ENCODE measurements around the gene BGLAP. TPM values are rescaled to one million over a fixed set of nuclear protein-coding genes. Genes with fewer than 3 reads are reported as not detected.
A peak's percentile ranks its signal among the peaks of the same experiment; 100 is the strongest.
"Not testable (repeated sequence)": the region's sequence is repeated elsewhere in the genome, so short reads cannot be mapped to it uniquely, and the experiment has no call there.

BGLAP gene
- 0.50 TPM in 1 of 2 replicates, not detected in the other for total RNA-seq (2014; rRNA removed; shearing (Covaris generic))
- 0.91 and 6.9 TPM in 2 replicates for polyA plus RNA-seq (2014; cell fraction: nucleus; rRNA removed)

DNA sequence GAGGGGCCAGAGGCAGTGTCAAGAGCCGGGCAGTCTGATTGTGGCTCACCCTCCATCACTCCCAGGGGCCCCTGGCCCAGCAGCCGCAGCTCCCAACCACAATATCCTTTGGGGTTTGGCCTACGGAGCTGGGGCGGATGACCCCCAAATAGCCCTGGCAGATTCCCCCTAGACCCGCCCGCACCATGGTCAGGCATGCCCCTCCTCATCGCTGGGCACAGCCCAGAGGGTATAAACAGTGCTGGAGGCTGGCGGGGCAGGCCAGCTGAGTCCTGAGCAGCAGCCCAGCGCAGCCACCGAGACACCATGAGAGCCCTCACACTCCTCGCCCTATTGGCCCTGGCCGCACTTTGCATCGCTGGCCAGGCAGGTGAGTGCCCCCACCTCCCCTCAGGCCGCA lies at the start of gene BGLAP:
BGLAP (plus strand) TSS at position 259 of the 400 bp plus-strand sequence; CDS start at position 307, 48 bp downstream.
- no peak for DNase-seq (ENCODE audit: extremely low read depth, low read depth)

DNA sequence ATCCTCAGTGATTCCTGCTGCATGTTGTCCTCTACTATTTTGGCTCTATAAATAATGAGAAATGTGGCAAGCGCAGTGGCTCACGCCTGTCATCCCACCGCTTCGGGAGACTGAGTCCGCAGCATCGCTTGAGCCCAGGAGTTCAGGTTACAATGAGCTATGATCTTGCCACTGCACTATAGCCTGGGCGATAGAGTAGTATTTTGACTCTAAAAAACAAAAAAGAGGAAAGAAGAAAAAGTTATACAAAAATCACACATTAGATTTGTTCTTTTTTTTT lies 48.8 kb upstream of the BGLAP start:
- no peak for DNase-seq (ENCODE audit: extremely low read depth, low read depth)

DNA sequence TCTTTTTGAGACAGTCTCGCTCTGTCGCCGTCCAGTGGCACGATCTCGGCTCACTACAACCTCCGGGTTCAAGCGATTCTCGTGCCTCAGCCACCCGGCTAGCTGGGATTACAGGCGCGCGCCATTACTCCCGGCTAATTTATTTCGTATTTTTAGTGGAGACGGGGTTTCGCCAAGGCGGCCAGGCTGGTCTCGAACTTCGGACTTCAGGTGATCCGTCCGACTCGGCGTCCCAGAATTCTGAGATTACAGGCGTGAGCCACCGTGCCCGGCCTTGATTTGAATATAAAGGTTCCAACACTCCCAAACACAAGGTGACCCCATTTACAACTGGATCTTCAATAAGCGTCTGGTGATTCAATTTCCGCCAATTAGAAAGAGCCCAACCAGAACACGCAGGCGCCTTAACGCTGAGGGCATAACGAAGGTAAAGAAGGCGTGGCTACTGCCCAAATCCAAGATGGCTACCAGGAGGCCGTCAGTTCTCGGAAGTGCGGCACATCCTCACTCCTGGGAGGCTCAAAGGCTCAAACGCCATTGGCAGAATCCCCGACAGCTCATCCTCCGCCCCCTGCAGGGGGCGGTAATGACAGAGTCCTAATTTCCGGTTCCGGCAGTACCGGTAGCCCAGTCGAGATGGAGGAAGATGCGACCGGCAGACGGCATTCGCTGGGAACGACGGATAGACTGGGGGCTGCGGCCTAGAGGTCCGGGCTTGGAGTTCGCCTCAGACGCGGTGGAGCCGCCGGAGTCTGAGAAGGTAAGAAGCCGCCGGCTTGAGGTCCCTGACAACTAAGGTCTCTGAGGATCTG lies 48.3 kb upstream of the BGLAP start, which contains the start of gene SLC25A44:
SLC25A44 (plus strand) TSS at position 617 of the 812 bp plus-strand sequence. CDS start 5,744 bp downstream, outside the sequence.
- peak; percentile 100 for DNase-seq (ENCODE audit: extremely low read depth, low read depth)

DNA sequence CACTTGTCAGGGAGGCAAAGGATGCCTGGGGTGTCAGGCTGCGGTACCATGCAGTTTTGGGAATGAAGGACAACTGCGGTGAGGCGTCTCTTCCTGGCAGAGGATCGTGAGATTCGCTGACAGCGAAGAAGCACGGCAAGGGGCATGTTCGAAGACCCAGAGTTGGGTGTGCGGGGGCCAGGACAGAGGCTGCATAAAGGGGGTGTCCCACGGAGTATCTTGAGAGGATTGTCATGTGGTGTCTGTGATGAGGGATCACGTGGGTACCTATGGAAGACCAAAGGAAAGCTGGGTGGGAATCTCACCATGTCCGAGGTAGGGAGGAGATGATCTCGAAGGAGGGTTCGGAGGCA lies 47.7 kb upstream of the BGLAP start:
- DNase-seq (ENCODE audit: extremely low read depth, low read depth) = no peak

DNA sequence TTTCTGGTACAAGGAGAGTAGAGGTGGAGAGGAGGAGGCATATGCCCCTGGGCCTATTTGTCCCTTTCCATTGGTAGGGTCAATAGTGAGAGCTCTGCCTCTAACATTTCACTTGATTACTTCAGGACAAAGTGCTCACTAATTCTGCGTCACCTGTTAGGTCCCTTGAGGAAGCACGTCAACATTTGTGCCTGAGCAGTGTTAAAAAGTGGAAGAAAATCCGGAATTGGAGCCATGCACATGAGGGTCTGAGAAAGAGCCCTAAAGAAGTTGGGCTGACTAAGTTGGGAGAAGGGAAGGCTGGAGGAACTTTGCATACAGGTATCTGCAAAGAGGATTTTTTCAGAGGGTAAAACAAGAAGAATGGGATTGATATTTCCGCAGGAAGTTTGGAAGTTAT lies 46.1 kb upstream of the BGLAP start:
- DNase-seq (ENCODE audit: extremely low read depth, low read depth) = no peak

DNA sequence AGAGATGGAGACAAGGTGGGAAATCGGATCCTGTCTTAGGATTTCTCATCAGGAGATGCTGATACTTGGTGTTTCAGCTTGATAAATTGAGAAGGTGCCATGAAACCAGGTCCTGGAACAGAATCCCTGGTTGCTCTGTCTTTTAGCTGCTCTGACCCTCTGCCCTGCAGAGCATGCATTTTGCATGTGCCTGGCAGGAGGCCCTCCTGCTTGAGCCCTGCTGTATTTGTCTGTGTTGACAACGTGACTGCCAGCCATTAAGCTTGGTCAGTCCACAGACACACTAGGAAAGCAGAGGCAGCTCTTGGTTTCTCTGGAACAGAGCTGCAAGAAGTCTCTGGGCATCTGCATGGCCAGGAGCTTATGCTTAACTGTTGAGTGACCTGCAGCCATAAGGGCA lies 45.5 kb upstream of the BGLAP start:
- no peak for DNase-seq (ENCODE audit: extremely low read depth, low read depth)

DNA sequence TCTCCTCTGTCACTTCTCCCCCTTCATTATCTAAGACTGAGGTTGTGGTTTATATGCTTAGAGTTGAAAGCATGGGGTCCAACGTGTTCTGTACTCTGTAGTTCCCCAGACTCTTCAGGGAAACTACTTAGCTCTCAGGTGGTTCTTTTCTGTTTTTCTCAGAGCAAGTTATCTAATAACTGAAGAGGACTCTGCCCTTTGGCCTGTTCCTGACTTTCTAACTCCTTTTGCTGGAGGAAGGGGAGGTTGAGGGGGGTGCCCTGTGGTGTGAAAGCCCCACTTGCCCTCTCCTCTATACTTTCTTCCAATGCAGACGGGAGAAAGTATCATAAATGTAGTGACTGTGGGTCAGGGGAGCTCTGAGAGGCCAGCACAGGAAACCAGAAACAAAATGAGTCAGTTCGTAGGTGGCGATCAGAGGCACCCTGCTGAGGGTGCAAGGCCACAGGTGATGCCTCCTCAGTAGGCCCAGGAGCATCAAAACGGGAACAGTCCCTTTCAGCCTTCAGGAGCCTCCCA lies 43.1 kb upstream of the BGLAP start:
- DNase-seq (ENCODE audit: extremely low read depth, low read depth) = no peak

DNA sequence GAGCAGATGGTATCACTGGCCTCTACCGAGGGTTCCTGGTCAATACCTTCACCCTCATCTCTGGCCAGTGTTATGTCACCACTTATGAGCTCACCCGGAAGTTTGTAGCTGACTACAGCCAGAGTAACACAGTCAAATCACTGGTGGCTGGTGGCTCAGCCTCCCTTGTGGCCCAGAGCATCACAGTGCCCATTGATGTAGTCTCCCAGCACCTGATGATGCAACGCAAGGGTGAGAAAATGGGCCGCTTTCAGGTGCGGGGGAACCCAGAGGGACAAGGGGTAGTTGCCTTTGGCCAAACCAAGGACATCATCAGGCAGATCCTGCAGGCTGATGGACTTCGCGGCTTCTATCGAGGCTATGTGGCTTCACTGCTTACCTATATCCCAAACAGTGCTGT lies 41.9 kb upstream of the BGLAP start:
- DNase-seq (ENCODE audit: extremely low read depth, low read depth) = no peak

DNA sequence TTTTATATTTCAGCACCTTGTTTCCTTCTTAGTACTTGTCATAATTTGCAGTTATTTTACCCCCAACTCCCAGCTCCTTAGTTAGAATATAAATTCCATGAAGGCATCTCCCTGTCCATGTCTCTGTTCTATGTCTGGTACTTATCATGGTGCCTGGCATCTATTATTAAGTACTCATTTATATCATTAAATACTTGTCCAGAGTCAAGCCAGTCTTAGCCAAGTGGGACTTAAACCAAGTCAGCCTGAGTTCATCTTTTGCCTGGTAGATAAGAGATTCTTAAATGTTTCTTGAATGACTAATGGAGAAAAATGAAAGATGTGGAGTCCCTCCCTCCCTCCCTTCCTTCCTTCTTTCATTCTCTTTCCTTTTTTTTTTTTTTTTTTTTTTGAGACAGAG lies 38.7 kb upstream of the BGLAP start:
- DNase-seq (ENCODE audit: extremely low read depth, low read depth) = no peak

DNA sequence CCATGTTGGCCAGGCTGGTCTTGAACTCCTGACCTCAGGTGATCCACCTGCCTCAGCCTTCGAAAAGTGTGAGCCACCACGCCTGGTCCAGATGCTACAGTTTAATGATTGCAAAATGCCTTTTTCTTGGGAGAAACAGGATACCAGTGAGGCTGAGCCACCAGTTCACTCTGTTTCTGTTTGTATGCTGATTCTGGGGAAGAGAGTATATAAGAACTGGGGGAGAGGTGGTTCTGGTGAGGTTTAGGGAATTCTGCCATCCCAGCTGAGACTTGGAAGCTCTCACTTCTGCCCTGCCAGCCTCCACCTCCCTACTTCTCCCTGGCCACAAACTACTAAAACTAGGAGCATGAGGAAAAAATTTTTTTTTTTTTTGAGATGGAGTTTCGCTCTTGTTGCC lies 37.3 kb upstream of the BGLAP start:
- DNase-seq (ENCODE audit: extremely low read depth, low read depth) = no peak

DNA sequence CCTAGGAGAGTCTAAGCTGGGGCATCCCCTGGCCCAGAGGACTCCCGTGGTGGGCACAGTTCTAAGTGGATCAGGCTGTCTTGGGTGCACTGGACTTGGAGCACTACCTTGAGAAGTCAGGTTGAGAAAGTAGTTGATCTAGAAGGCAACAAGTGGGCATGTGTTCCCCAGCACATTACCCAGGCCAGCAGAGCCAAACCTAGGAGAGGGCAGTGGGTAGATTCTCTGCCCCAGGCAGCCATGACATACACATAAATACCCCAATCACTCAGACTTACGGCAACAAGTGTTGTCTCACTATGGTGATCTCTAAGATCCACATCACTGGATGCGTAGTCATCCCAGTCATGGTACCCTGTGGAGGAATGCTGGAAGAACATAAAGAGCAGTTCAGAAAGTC lies 30.7 kb upstream of the BGLAP start:
- DNase-seq (ENCODE audit: extremely low read depth, low read depth) = no peak

DNA sequence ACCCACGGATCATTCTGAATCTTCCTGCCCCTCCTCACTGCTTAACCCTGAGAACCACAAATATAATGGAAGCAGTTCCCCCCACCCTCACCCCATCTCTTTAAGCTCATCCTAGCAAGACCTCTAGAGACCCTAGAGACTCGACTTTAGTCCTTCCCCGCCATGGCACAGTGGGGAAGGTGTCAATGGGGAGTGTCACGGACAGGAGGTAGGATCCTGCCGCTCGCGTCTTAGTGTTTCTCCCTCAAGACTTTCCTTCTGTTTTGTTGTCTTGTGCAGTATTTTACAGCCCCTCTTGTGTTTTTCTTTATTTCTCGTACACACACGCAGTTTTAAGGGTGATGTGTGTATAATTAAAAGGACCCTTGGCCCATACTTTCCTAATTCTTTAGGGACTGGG lies 29.9 kb upstream of the BGLAP start:
- DNase-seq (ENCODE audit: extremely low read depth, low read depth) = no peak

DNA sequence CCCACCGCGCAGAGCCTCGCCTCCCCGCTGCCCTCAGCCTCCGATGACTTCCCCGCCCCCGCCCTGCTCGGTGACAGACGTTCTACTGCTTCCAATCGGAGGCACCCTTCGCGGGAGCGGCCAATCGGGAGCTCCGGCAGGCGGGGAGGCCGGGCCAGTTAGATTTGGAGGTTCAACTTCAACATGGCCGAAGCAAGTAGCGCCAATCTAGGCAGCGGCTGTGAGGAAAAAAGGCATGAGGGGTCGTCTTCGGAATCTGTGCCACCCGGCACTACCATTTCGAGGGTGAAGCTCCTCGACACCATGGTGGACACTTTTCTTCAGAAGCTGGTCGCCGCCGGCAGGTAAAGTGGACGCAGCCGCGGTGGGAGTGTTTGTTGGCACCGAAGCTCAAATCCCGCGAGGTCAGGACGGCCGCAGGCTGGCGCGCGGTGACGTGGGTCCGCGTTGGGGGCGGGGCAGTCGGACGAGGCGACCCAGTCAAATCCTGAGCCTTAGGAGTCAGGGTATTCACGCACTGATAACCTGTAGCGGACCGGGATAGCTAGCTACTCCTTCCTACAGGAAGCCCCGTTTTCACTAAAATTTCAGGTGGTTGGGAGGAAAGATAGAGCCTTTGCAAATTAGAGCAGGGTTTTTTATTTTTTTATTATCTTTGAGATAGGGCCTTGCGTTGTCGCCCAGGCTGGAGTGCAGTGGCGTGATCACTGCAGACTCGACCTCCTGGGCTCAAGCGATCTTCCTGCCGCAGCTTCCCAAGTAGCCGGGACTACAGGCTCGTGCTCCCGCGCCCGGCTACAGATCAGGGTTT lies 28.9 kb upstream of the BGLAP start, which contains the start of gene PMF1:
PMF1 (plus strand) TSS at position 175 of the 811 bp plus-strand sequence; CDS start at position 184, 9 bp downstream.
- DNase-seq (ENCODE audit: extremely low read depth, low read depth) = peak; percentile 98

DNA sequence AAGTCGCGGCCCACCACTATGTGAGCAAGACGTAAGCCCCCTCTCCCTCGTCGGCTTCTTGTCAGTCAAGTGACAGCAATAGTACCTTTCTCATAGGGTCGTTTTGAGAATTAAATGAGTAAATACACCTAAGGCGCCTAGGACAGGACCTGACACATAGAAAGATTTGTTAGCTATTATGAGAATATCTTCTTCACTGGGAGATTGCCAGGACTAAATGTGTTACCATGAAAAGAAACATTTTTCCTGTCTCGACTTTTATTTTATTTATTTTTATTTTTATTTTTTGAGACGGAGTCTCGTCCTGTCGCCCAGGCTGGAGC lies 28.4 kb upstream of the BGLAP start:
- DNase-seq (ENCODE audit: extremely low read depth, low read depth) = no peak

DNA sequence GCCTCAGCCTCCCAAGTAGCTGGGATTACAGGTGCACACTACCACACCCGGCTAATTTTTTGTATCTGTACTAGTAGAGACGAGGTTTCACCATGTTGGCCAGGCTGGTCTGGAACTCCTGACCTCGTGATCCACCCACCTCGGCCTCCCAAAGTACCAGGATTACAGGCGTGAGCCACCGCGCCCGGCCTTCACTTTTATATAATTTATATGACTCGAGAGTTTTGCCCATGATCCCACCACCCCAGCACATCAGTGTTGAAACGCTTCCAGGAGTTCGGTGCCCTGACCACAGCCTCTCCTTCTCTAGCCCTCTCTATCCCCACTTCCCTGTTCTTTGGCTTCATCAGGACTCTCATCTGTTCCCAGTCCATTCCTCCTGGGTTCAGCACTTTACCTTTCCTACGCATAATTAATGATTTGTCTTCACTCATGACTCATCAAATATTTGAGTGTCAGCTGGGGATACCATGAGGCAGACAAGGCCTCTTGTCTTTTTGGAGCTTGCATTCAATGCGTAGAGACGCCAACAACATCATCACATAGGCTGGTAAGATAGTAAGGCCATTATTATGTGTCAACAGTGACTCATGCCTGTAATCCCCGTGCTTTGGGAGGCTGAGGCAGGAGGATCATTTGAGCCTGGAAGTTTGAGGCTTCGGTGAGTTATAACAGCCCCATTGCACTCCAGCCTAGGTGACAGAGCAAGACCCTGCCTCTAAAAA lies 27.8 kb upstream of the BGLAP start:
- peak; percentile 41 for DNase-seq (ENCODE audit: extremely low read depth, low read depth)

DNA sequence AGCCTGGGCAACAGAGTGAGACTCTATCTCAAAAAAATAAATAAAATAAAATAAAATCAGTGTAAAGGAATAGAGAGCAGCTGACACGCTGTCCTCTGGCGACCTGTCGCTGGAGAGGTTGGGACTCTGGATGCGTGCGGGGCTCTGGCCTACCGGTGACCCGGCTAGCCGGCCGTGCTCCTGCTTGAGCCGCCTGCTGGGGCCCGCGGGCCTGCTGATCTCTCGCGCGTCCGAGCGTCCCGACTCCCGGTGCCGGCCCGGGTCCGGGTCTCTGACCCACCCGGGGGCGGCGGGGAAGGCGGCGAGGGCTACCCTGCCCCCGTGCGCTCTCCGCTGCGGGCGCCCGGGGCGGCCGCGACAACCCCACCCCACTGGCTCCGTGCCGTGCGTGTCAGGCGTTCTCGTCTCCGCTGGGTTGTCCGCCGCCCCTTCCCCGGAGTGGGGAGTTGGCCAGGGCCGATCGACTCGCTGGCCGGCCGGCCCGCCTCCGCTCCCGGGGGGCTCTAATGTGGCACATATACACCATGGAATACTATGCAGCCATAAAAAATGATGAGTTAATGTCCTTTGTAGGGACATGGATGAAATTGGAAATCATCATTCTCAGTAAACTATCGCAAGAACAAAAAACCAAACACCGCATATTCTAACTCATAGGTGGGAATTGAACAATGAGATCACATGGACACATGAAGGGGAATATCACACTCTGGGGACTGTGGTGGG lies 25.5 kb upstream of the BGLAP start:
- not testable (repeated sequence) for DNase-seq (ENCODE audit: extremely low read depth, low read depth)

DNA sequence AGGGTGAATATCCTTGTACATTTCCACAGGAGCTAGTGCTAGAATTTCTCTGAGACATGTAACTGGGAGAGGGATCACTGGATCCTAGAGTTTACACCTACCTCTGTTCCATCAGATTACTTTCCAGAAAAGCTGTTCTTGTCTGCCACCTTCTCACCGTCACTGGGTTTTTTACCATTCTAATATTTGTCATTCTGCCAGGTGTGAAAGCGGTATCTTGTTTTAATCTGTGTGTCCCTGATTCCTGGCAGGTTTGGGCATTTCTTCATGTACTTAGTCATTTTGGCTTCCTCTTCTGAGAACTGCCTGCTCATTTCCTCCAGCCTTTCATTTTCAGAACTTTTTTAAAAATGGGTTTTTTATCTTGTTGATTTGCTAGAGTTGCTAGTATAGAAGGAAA lies 24.1 kb upstream of the BGLAP start:
- DNase-seq (ENCODE audit: extremely low read depth, low read depth) = no peak

DNA sequence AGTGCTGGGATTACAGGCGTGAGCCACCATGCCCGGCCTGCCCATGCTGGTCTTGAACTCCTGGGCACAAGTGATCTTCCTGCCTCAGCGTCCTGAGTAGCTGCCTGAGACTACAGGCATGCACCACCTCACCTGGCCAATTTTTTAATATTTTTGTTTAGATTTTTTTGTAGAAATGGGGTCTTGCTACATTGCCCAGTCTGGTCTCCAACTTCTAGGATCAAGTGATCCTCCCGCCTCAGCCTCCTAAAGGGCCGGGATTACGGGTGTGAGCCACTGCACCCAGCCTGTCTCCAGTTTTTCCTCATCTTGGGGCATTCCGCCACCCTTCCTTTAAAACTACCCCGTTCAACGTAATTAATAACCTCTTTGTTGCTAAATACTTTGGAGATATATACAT lies 21.8 kb upstream of the BGLAP start:
- DNase-seq (ENCODE audit: extremely low read depth, low read depth) = no peak

DNA sequence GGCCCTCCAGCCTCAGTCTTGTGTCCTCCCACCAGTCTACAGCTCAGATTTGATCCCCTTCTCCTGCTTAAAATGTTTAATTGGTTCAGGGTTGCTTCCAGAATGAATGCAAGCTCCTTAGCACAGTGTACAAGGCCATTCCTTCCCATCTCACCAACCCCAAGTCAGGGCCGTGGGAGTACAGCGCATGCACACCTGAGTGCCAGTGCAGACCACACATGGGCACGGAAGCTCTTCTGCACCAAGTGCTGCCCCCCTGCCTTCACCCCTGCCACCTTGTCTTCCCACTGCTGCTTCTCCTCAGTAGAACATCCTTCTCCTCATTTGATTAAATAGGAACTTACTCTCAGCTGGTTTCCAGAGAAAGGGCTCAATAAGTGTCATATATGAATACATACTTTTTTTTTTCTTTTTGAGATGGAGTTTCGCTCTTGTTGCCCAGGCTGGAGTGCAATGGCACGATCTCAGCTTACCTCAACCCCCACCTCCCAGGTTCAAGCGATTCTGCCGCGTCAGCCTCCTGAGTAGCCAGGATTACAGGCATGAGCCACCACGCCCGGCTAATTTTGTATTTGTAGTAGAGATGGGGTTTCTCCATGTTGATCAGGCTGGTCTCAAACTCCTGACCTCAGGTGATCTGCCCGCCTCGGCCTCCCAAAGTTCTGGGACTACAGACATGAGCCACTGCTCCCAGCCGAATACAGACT lies 19.8 kb upstream of the BGLAP start:
- no peak for DNase-seq (ENCODE audit: extremely low read depth, low read depth)

DNA sequence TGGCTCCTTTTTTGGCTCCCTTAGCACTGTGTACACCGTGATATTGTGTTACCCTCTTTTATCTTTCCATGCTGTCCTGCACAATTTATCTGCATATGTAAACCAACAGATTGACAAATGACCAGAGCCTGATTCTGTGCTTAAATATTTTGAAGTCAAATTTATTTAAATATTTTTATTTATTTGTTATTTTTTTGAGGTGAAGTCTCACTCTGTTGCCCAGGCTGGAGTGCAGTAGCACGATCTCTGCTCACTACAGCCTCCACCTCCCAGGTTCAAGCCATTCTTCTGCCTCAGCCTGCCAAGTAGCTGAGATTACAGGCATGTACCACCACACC lies 16.3 kb upstream of the BGLAP start:
- DNase-seq (ENCODE audit: extremely low read depth, low read depth) = no peak

Data from NCI-H460 (cell line).